IMR-90 (cell line): Measurements from ENCODE around the gene NUP37.

Experiments
- MXI1 ChIP-seq: IDR thresholded peaks from 2 replicates; pipeline ENCODE4 v1.6.1; 2012; ENCODE audit warnings: low read depth, mild to moderate bottlenecking, low read length, moderate library complexity, borderline replicate concordance
- POLR2A ChIP-seq: IDR thresholded peaks from 2 replicates; pipeline ENCODE4 v1.6.1; 2012; ENCODE audit warnings: mild to moderate bottlenecking, low read depth, low read length
- RAD21 ChIP-seq: IDR thresholded peaks from 2 replicates; pipeline ENCODE4 v1.6.1; 2012; ENCODE audit warnings: low read length, improper control_type of control experiment
- RFX5 ChIP-seq: IDR thresholded peaks from 2 replicates; pipeline ENCODE4 v1.8.0; 2012; ENCODE audit warnings: low read depth, mild to moderate bottlenecking, low read length, moderate library complexity
- USF2 ChIP-seq: fragments of 150-350 bp; IDR thresholded peaks from 2 replicates; pipeline ENCODE4 v1.6.1; 2017; ENCODE audit warnings: mild to moderate bottlenecking, antibody characterized with exemption, low read length, low read depth
- TF ChIP-seq, protein P1 (sequence below): conservative IDR thresholded peaks from 2 replicates; pipeline ENCODE4 v1.5.1; 2012; ENCODE audit warnings: mild to moderate bottlenecking, low read depth, low read length, improper control_type of control experiment

DNA sequence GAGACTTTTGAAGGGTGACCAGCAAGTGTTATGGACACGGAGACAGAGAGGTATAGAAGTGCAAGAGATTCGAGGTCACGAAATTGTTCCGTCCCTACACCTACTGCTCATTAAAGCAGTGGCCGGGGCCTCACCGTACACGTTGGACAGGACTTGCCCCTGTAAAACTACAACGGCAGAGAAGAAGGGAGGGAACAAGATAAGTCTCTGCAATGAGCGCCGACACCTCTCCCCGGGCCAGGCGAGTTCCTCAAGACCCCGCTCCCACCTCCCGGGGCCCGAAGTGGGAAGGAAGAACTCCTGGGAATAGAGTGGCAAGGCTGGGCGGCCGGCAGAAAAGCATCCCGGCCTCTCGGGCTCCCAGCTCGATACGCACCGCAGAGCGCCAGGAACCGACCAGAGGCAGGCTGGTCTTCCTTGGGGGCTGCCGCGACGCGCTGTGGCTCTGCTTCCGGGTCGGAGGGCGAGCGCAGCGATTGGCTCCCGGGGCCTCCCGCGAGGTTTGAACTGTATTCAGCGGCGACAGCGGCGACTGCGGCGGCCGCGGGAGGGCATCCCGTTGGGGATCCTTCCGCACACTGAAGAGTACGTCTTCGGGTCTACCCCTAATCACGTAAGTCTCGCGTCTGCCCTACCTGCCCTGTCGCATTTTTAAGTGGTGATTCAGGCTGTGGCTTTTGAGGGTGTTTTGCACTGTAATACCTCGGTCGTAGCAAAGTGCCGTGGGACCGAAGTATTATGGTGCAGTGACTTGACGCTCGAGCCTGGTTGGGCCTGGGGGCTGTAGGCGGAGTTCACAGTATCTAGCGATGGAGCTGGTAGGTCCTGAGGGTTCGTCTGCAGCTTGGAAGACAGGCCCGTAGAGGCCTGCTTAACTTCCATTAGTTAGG, at the start of gene NUP37, which contains the start of gene PARPBP:
- TF ChIP-seq, protein P1, sequence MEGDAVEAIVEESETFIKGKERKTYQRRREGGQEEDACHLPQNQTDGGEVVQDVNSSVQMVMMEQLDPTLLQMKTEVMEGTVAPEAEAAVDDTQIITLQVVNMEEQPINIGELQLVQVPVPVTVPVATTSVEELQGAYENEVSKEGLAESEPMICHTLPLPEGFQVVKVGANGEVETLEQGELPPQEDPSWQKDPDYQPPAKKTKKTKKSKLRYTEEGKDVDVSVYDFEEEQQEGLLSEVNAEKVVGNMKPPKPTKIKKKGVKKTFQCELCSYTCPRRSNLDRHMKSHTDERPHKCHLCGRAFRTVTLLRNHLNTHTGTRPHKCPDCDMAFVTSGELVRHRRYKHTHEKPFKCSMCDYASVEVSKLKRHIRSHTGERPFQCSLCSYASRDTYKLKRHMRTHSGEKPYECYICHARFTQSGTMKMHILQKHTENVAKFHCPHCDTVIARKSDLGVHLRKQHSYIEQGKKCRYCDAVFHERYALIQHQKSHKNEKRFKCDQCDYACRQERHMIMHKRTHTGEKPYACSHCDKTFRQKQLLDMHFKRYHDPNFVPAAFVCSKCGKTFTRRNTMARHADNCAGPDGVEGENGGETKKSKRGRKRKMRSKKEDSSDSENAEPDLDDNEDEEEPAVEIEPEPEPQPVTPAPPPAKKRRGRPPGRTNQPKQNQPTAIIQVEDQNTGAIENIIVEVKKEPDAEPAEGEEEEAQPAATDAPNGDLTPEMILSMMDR, result no peak
- TF ChIP-seq RFX5, result no peak
- no peak for TF ChIP-seq RAD21
- peak; percentile 93 for TF ChIP-seq MXI1
- no peak for TF ChIP-seq USF2
- peak; percentile 77 for TF ChIP-seq POLR2A
